Brain microvascular endothelial cell (primary cell): Measurements from ENCODE around the gene UBALD2.

ENCODE experiments used
- DNase-seq: peaks from one replicate; pipeline ENCODE4 v3.0.0-alpha.2; 2020
- H3K27ac ChIP-seq: fragments of 250-450 bp; sonication (Bioruptor Pico); 2 replicates; pipeline ENCODE4 v1.5.1; 2020; ENCODE audit warnings: mild to moderate bottlenecking, moderate library complexity
- H3K27me3 ChIP-seq: fragments of 250-450 bp; sonication (Bioruptor Pico); replicated peaks from 2 replicates; pipeline ENCODE4 v1.5.1; 2020; ENCODE audit warnings: mild to moderate bottlenecking
- H3K36me3 ChIP-seq: fragments of 250-450 bp; sonication (Bioruptor Pico); replicated peaks from 2 replicates; pipeline ENCODE4 v1.5.1; 2020; ENCODE audit warnings: mild to moderate bottlenecking
- H3K4me3 ChIP-seq: 2 replicates; pipeline ENCODE4 v1.5.1; 2011; ENCODE audit warnings: low read depth, mild to moderate bottlenecking, control low read depth, low read length, moderate library complexity
- in situ Hi-C: cut with HindIII; loops from 2 replicates; pipeline ENCODE4 v1.10.0; 2017; ENCODE audit warnings: low sequenced_read_pairs, low pct_ligation_motif_present
- TF ChIP-seq, protein P1 (sequence below): IDR thresholded peaks from 2 replicates; pipeline ENCODE4 v1.5.1; 2011; ENCODE audit warnings: low read depth, mild to moderate bottlenecking, moderate library complexity, low read length, control low read depth, inconsistent platforms; ENCODE audit errors: missing control alignments

UBALD2 gene

DNA sequence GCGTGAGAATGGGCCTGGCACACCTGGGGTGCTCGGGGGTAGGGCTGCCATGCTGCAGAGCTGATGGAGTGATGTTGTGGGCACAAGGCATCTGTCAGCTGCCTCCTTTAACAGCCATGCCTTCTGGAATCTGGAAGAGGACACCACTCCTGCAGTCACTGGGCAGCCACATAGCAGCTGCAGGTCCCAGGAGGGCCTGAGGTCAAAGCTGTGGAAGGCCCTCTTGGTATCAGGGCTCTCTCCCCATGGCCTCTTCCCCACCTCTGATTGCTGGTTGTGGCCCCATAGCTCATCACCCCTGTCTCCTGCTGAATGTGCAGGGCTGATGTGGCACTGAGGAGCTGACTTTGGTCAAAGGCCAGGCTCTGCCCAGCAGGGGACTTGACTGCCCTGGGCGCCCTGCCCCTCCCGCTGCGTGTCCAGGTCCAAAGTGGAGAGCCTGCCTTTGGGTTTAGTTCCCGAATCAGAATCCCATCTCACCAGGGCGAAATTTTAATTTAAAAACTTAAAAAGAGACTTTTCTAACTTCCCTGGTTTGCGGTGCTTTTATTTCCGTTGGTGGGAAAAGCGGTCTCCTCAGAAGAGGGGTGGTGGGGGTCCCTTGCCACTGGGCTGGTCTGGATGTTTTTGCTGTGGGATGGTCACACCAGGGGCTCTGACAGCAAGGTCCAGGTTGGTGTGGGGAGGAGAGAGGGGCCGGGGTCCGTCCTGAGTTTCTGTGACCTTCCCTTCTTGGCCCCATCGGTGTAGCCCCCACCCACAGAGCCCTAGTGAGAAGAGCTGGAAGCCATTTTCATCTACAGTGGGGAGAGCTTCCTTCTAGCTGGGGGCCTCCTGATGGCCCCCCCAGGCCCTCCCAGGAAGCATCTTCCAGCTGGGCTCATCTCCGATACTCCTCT lies 5.9 kb downstream of the UBALD2 start:
- Histone ChIP-seq H3K27ac (no peak overlapping the region), H3K27me3 (no peaks in the 10 kb centered on the region), H3K36me3 (peaks cover 2% of the 10 kb centered on the region), H3K4me3 (no peak overlapping the region)
- in situ Hi-C loops = loop anchor here (25.0 kb wide), 1 partner anchor 109 kb away; no protein-coding TSS in a partner anchor
- DNase-seq = no peak
- TF ChIP-seq, protein P1, sequence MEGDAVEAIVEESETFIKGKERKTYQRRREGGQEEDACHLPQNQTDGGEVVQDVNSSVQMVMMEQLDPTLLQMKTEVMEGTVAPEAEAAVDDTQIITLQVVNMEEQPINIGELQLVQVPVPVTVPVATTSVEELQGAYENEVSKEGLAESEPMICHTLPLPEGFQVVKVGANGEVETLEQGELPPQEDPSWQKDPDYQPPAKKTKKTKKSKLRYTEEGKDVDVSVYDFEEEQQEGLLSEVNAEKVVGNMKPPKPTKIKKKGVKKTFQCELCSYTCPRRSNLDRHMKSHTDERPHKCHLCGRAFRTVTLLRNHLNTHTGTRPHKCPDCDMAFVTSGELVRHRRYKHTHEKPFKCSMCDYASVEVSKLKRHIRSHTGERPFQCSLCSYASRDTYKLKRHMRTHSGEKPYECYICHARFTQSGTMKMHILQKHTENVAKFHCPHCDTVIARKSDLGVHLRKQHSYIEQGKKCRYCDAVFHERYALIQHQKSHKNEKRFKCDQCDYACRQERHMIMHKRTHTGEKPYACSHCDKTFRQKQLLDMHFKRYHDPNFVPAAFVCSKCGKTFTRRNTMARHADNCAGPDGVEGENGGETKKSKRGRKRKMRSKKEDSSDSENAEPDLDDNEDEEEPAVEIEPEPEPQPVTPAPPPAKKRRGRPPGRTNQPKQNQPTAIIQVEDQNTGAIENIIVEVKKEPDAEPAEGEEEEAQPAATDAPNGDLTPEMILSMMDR = no peak

DNA sequence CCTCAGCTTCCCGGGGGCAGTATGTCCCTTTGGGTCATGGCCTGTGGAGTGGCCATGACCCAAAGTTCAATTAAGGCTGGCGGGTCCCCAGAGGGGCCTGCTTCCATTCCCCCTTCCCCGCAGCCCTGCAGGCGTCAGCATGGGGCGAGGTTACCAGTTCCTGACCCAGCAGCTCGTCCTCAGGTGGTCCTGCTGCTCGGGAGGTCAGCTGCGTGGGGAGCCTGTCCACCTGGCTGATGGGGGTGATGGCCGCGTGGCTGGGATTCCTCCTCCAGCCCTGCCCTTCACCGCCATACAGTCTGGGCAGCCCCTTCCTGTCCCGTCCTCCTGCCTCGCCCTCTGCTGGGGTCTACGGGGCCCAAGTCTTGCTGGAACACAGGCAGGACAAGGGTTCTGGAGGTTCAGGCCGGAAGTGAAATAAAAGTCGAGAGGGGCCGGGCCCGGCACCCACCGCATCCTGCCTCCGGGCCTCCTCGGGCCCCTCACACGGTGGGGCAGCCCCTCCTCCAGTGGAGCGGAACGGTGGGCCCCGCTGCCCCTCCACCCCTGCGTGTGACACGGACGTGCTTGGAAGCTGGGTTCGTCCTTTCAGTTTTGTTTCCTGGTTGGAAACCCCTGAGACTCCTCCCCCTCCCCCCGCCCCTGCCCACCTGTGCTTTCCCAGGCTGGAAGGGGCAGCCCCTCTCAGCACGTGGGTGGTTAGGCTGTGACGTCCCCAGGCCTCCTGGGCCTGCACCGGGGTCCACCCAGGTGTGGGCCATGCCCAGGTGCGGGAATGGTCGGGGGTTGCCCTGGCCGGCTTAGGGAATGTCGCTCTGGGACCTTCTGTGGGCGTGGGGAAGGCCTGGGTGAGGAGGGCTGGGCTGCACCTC lies 6.8 kb downstream of the UBALD2 start:
- no peak for DNase-seq
- TF ChIP-seq, protein P1 = peak; percentile 13
- H3K36me3 ChIP-seq = peaks cover 2% of the 10 kb centered on the region
- H3K27ac ChIP-seq = no peak overlapping the region
- no peak overlapping the region for H3K4me3 ChIP-seq
- in situ Hi-C loops = loop anchor here (25.0 kb wide), 1 partner anchor 110 kb away; no protein-coding TSS in a partner anchor
- no peaks in the 10 kb centered on the region for H3K27me3 ChIP-seq

DNA sequence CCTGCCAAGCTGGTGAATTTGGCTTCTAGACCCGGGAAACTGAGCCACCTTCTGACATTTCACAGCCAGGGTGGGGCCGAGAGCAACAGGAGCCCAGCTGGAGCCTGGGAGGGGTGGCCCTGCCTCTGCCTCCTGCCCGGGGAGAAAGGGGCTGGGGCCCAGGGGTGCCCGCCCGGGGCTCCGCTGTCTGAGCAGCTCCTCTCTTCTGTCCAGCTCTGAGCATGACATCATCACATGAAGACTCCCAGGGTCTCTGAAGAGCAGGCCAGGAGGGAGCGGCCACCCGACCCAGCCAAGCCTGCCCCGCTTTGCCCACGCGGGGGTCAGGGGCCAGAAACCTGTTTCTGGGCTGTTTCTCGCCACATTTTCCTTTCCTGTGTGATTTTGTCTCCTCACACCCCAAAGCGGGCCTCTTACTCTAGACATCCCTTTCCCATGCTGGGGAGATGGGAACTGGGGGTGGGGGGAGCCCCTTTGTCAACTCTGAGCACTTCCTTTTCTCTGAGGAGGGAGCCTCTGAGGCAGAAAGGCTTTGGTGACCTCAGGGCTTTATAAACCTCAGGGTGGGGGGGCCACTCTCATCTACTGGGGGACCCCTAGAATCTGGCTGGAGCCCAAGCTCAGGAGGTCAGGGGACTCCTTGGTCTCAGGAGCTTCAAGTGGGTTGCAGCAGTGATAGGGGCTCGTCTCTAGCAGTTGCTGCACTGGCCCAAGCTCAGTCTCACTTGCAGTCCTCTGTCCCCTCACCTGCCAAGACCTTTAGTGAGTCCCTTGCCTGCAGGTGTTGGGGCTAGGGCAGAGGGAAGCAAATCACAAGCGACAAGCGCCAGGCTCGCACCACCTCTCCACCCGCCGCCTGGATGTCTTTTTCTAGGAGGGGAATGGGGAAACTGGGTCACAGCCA lies 7.6 kb downstream of the UBALD2 start:
- H3K4me3 ChIP-seq = no peak overlapping the region
- no peak overlapping the region for H3K27ac ChIP-seq
- no peak for DNase-seq
- H3K27me3 ChIP-seq = no peaks in the 10 kb centered on the region
- peaks cover 1% of the 10 kb centered on the region for H3K36me3 ChIP-seq
- in situ Hi-C loops = loop anchor here (25.0 kb wide), 1 partner anchor 110 kb away; no protein-coding TSS in a partner anchor
- TF ChIP-seq, protein P1 = no peak

DNA sequence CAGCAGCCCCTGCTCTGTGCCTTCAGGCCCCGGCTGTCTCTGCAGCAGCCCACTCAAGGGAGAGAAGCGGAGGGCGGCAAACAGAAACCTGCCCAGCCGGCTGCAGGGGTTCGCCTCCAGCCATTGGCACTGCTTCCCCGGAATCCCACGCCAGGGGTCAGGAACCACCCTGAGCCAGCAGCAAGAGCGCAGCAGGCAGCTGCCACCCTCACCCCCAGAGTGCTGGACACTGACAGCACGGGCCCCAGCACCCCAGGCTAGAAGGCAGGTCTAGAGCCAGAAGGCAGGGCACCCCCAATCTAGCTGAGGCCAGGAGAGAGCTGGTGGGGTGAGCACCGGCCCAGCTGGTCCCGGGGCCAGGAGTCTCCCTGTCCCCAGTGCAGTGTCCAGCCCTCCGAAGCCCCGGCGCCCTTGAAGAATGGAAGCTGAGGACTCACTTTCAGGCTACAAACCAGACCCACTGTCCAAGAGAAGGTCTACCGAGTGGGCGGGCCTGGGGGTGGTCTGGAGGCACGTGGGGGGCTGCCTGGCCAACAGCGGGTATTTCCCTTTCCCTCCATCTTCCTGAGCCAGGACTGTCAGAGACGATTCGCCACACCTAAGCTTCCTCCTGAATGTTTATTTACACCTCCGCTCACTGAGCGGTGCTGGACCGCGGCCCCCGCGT lies 8.4 kb downstream of the UBALD2 start:
- no peak overlapping the region for H3K27ac ChIP-seq
- H3K4me3 ChIP-seq = no peak overlapping the region
- DNase-seq = no peak
- TF ChIP-seq, protein P1 = no peak
- no peaks in the 10 kb centered on the region for H3K27me3 ChIP-seq
- in situ Hi-C loops = loop anchor here (25.0 kb wide), 1 partner anchor 111 kb away; no protein-coding TSS in a partner anchor
- no peaks in the 10 kb centered on the region for H3K36me3 ChIP-seq
